GM12878 (cell line): Measurements from ENCODE around the gene CAMK2D.

Source experiments
- JUNB ChIP-seq: IDR thresholded peaks from 2 replicates; pipeline ENCODE4 v1.6.1; 2016; ENCODE audit warnings: antibody characterized with exemption, mild to moderate bottlenecking
- POLR2A ChIP-seq: IDR thresholded peaks from 2 replicates; pipeline ENCODE4 v1.6.1; 2011; ENCODE audit warnings: low read depth, mild to moderate bottlenecking, low read length
- RAD51 ChIP-seq: fragments of 450-650 bp; IDR thresholded peaks from 2 replicates; pipeline ENCODE4 v1.6.1; 2016; ENCODE audit warnings: moderate library complexity, mild to moderate bottlenecking, inconsistent platforms
- TF ChIP-seq, protein P1 (sequence below), 3 experiments: IDR thresholded peaks in 2 of 3; conservative IDR thresholded peaks in 1 of 3; 2 replicates each; pipeline ENCODE4 v1.5.1; 2011; ENCODE audit warnings: low read depth in 3 of 3, low read length in 3 of 3, mild to moderate bottlenecking in 3 of 3, control low read depth in 2 of 3, moderate library complexity in 2 of 3, inconsistent platforms in 1 of 3, mixed read lengths in 1 of 3; ENCODE audit not compliant: control insufficient read depth in 2 of 3, insufficient read depth in 1 of 3; ENCODE audit errors: extremely low read depth in 1 of 3

- TF ChIP-seq JUNB (no peak), POLR2A (no peak), RAD51 (no peak)
- TF ChIP-seq, protein P1, sequence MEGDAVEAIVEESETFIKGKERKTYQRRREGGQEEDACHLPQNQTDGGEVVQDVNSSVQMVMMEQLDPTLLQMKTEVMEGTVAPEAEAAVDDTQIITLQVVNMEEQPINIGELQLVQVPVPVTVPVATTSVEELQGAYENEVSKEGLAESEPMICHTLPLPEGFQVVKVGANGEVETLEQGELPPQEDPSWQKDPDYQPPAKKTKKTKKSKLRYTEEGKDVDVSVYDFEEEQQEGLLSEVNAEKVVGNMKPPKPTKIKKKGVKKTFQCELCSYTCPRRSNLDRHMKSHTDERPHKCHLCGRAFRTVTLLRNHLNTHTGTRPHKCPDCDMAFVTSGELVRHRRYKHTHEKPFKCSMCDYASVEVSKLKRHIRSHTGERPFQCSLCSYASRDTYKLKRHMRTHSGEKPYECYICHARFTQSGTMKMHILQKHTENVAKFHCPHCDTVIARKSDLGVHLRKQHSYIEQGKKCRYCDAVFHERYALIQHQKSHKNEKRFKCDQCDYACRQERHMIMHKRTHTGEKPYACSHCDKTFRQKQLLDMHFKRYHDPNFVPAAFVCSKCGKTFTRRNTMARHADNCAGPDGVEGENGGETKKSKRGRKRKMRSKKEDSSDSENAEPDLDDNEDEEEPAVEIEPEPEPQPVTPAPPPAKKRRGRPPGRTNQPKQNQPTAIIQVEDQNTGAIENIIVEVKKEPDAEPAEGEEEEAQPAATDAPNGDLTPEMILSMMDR (IDR thresholded peaks at IDR 0.05 in 2 of 3, conservative IDR thresholded peaks at IDR 0.05 in 1 of 3; ENCODE audit: control insufficient read depth in 2 of 3, extremely low read depth in 1 of 3, insufficient read depth in 1 of 3, low read depth in 3 of 3, low read length in 3 of 3) = no peak
These were observed 124.2 kb downstream of the CAMK2D start for GRCh38 chr4:113637363-113637762.
